Fibroblast of mammary gland (primary cell): Measurements from ENCODE around the gene TRMT2B.
"Not testable (repeated sequence)": the region's sequence is repeated elsewhere in the genome, so short reads cannot be mapped to it uniquely, and the experiment has no call there.

Experiments
- DNase-seq: peaks from one replicate; pipeline ENCODE4 v3.0.0-alpha.2; 2010; ENCODE audit warnings: low read depth
- H3K4me3 ChIP-seq: 2 replicates; pipeline ENCODE4 v1.5.1; 2011; ENCODE audit warnings: low read depth, mild to moderate bottlenecking, low read length, moderate library complexity; ENCODE audit not compliant: control insufficient read depth
- CTCF ChIP-seq: conservative IDR thresholded peaks from 2 replicates; pipeline ENCODE4 v1.5.1; 2011; ENCODE audit warnings: low read depth, low read length, inconsistent platforms; ENCODE audit not compliant: control insufficient read depth, insufficient read depth

Gene TRMT2B

GRCh38 chrX:100999451-100999850 is 52.5 kb downstream of the TRMT2B start:
- H3K4me3 ChIP-seq = no peak overlapping the region
- DNase-seq = no peak
- TF ChIP-seq CTCF = no peak

DNA sequence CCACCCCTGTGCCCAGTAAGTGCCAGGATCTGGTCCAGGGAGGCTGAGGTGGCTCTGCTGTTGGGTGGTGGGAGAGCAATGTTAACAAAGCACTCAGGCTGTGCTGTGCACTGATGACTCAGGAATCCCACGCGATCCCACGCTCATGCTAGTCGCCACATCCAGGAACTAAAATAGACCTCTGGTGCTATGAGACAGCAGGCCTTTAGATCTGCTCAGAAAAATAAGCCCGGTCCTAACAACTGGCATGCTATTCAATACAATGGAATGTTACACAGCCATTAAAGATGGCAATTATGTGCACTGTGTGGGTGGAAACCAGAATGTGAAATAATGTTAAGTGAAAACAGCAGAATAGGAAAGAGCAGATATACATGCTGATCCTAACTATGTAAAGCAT is 56.4 kb downstream of the TRMT2B start:
- peak; percentile 92 for DNase-seq
- no peak overlapping the region for H3K4me3 ChIP-seq
- no peak for TF ChIP-seq CTCF

- H3K4me3 ChIP-seq = no peak overlapping the region
- peak; percentile 59 for DNase-seq
- TF ChIP-seq CTCF = no peak
These were observed 57.3 kb downstream of the TRMT2B start for GRCh38 chrX:100994352-100995281.

GRCh38 chrX:100990139-100990538 is 61.8 kb downstream of the TRMT2B start:
- H3K4me3 ChIP-seq = no peak overlapping the region
- TF ChIP-seq CTCF = no peak
- no peak for DNase-seq

DNA sequence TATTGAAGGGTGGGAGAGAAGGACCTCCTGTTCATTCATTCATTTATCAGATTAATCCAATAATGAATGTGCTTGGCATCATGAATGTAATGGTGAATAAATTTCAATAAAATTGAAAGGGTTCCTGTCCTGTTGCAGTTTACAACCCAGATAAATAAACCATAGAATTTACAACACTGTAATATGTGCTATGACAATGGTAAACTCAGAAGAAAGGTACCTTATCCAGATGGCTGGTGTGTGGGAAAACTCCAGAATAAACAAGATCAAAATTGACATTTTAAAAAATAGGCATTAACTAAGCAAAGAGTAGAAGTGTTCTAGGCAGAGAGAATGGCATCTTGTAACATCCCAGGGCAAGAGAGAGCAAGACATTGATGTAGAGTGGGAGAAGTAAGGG is 67.1 kb downstream of the TRMT2B start:
- no peak for DNase-seq
- no peak for TF ChIP-seq CTCF
- H3K4me3 ChIP-seq = no peak overlapping the region

GRCh38 chrX:100981498-100981845 is 70.4 kb downstream of the TRMT2B start:
- DNase-seq, H3K4me3 ChIP-seq: not testable (repeated sequence)

DNA sequence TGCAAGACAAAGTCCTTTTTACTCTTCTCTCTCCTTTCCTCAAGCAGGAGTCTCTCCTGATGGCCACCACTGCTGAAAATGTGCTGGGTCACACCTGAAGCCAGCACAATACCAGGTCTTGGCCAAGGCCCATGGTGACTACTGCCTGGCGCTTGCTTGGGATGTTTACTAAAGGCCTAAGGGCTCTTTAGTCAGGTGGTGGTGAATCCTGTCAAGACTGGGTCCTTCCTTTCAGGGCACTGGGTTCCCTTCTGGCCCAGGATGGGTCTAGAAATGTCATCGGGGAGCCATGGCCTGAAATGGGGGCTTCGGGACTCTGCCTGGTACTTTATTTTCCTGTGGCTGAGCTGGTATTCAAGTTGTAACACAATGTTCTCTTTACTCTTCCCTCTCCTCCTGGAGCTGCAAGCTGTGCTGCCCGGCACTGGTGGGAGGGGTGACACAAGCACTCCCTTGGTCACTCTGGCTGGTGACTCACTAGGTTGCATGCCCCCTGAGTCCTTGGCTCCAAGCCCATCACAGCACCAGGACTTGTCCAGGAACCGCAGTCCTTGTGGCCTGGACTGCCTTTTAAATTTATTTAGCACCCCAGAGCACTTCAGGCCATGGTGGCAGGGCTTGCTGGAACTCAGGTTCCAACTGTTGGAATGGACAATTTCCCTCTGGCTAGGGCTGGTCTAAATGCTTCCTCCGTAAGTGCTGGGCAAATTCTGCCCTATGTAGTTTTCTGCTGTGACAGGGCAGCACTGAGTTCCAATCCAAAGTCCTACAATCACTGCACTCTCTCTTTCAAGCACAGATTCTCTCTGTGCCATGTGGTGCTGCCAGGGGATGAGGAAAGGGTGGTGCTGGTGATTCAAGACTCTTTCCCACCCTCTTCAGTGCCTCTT is 71.1 kb downstream of the TRMT2B start:
- no peak overlapping the region for H3K4me3 ChIP-seq
- peak; percentile 87 for DNase-seq
- TF ChIP-seq CTCF = no peak
